Mesothelial cell of epicardium (in vitro differentiated cells): ENCODE data around the gene SSMEM1. TPM values are rescaled to one million over a fixed set of nuclear protein-coding genes. Genes with fewer than 3 reads are reported as not detected.

Experiments used
- DNase-seq, 2 experiments: peaks; one replicate each; pipeline ENCODE4 v3.0.0; 2021; ENCODE audit warnings: low spot score in 2 of 2; ENCODE audit not compliant: unreplicated experiment in 2 of 2
- H3K27ac Mint-ChIP-seq: 2 replicates; pipeline ENCODE4 v1.8.0; 2021; ENCODE audit warnings: mixed read lengths
- H3K27me3 Mint-ChIP-seq: 2 replicates; pipeline ENCODE4 v1.8.0; 2021; ENCODE audit warnings: low read depth, mixed read lengths
- H3K36me3 Mint-ChIP-seq: 2 replicates; pipeline ENCODE4 v1.8.0; 2021; ENCODE audit warnings: mixed read lengths
- H3K4me1 Mint-ChIP-seq: 2 replicates; pipeline ENCODE4 v1.8.0; 2021; ENCODE audit warnings: mixed read lengths
- H3K4me3 Mint-ChIP-seq: 2 replicates; pipeline ENCODE4 v1.8.0; 2021; ENCODE audit warnings: mild to moderate bottlenecking, moderate library complexity, mixed read lengths
- H3K9me3 Mint-ChIP-seq: 2 replicates; pipeline ENCODE4 v1.8.0; 2021; ENCODE audit warnings: mixed read lengths
- total RNA-seq: library from RNA; stranded (reverse); gene quantifications from 3 replicates; pipeline ENCODE4 v1.2.1, GENCODE V29; 2021
- TF ChIP-seq, protein P1 (sequence below): fragments of 200-600 bp; sonication (generic); IDR thresholded peaks from one replicate; pipeline ENCODE4 v1.5.0; 2021; ENCODE audit warnings: antibody characterized with exemption; ENCODE audit not compliant: unreplicated experiment

Gene SSMEM1
- not detected in 3 replicates for total RNA-seq

DNA sequence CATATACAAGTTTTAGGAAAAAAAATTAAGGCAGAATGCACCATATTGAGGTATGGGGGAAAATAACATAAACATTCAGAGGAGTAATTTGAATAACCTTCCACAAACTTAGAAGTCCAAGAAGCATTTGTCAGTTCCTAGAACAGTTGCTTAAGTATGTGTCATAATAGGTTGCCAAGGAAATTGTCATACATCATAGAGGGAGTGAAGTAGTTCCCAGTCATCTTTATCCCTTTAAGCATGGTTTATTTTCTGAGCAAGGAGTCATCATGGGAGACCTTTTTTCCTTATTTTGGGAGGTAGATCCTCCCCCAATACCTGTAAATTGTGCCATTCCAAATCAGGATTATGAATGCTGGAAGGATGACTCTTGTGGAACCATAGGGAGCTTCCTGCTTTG is at the start of gene SSMEM1:
Gene SSMEM1 (plus strand): TSS at position 219 of the 400 bp plus-strand sequence. CDS start 51 bp downstream, at position 270.
- no peak within 1 kb of the TSS for H3K4me3 Mint-ChIP-seq
- no peaks in the 10 kb centered on the region for H3K27me3 Mint-ChIP-seq
- H3K36me3 Mint-ChIP-seq, result peaks cover 6% of the 10 kb centered on the region
- DNase-seq, result no peak
- TF ChIP-seq, protein P1, sequence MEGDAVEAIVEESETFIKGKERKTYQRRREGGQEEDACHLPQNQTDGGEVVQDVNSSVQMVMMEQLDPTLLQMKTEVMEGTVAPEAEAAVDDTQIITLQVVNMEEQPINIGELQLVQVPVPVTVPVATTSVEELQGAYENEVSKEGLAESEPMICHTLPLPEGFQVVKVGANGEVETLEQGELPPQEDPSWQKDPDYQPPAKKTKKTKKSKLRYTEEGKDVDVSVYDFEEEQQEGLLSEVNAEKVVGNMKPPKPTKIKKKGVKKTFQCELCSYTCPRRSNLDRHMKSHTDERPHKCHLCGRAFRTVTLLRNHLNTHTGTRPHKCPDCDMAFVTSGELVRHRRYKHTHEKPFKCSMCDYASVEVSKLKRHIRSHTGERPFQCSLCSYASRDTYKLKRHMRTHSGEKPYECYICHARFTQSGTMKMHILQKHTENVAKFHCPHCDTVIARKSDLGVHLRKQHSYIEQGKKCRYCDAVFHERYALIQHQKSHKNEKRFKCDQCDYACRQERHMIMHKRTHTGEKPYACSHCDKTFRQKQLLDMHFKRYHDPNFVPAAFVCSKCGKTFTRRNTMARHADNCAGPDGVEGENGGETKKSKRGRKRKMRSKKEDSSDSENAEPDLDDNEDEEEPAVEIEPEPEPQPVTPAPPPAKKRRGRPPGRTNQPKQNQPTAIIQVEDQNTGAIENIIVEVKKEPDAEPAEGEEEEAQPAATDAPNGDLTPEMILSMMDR, result no peak
- H3K9me3 Mint-ChIP-seq, result peaks cover 3% of the 10 kb centered on the region
- peaks cover 42% of the 10 kb centered on the region for H3K4me1 Mint-ChIP-seq
- peak within 1 kb of the TSS; percentile 66 for H3K27ac Mint-ChIP-seq

DNA sequence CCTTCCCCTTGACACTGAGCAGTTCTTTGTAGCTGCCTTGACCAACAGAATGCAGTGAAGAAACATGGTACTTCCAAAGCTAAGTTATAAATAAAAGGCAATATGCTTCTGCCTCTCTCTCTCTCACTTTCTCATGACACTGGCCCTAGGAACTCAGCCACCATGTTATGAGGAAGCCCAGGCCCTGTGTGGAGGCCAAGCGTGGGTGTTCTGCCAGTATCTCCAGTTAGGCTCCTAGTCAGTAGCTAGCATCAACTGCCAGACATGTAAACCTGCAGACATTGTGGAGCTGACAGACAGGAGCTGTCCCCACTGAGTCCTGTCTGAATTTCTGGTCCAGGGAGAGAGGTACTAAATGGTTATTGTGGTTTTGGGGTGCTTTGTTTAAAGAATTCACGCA is 47.6 kb upstream of the SSMEM1 start:
- DNase-seq, result no peak
- H3K27ac Mint-ChIP-seq, result no peak overlapping the region
- H3K9me3 Mint-ChIP-seq, result peaks cover 15% of the 10 kb centered on the region
- no peaks in the 10 kb centered on the region for H3K4me1 Mint-ChIP-seq
- peaks cover 67% of the 10 kb centered on the region for H3K36me3 Mint-ChIP-seq
- TF ChIP-seq, protein P1, result no peak
- H3K4me3 Mint-ChIP-seq, result no peak overlapping the region
- H3K27me3 Mint-ChIP-seq, result no peaks in the 10 kb centered on the region

GRCh38 chr7:130160455-130160854 is 47.2 kb upstream of the SSMEM1 start:
- H3K27ac Mint-ChIP-seq, result no peak overlapping the region
- H3K4me1 Mint-ChIP-seq, result no peaks in the 10 kb centered on the region
- no peaks in the 10 kb centered on the region for H3K27me3 Mint-ChIP-seq
- no peak overlapping the region for H3K4me3 Mint-ChIP-seq
- H3K36me3 Mint-ChIP-seq, result peaks cover 68% of the 10 kb centered on the region
- DNase-seq, result no peak
- peaks cover 14% of the 10 kb centered on the region for H3K9me3 Mint-ChIP-seq
- TF ChIP-seq, protein P1, result no peak

DNA sequence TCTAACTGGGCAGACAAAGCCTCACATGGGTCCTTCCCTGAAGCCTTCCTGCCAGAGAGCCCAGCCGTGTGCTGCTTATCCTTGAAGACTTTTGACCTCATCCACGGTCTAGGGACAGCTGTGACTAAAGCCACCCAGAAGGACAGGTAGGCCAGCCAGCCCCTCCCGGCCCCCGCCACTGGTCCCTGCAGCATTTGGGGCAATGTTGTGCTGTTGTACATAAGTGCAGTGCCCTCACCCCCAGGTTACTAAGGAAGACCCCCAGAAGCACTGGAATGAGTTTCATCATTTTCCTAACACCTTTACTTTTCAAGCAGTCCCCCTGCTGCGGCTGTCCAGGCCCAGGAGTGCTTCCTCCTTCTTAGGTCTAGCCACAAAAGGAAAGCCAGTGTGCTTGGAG is 45.5 kb upstream of the SSMEM1 start:
- Mint-ChIP-seq H3K9me3 (peaks cover 12% of the 10 kb centered on the region), H3K4me1 (peaks cover 2% of the 10 kb centered on the region), H3K27me3 (no peaks in the 10 kb centered on the region), H3K4me3 (no peak overlapping the region), H3K27ac (no peak overlapping the region), H3K36me3 (peaks cover 59% of the 10 kb centered on the region)
- TF ChIP-seq, protein P1, result no peak
- no peak for DNase-seq

- Mint-ChIP-seq H3K36me3 (peaks cover 43% of the 10 kb centered on the region), H3K27me3 (no peaks in the 10 kb centered on the region), H3K4me3 (no peak overlapping the region), H3K4me1 (peaks cover 6% of the 10 kb centered on the region), H3K27ac (peak overlapping the region; percentile 81), H3K9me3 (no peaks in the 10 kb centered on the region)
- no peak for DNase-seq
- TF ChIP-seq, protein P1, result no peak
These were observed 33.3 kb upstream of the SSMEM1 start for GRCh38 chr7:130174237-130174959.

DNA sequence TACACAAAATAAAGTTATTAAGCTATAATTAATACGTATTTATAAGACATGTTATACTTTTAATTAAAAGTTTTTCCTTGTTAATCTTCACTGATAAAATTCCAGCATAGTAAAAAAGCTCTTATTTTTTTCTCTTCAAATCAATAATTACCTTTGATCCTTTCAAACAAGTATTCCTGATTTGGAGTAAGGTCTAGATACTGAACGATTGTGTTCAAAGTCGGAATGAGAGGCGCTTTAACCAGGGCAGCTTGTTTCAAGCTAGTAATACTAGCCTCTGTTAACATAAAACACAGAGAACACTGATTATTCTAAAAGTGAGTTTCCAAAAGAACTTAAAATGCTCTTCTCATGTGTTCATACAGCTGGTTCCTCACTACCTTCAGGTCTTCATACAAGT is 29.4 kb upstream of the SSMEM1 start:
- Mint-ChIP-seq H3K27me3 (no peaks in the 10 kb centered on the region), H3K36me3 (peaks cover 38% of the 10 kb centered on the region)

More for the DNA sequence above, 29.4 kb upstream of the SSMEM1 start:
- no peak for DNase-seq
- H3K4me1 Mint-ChIP-seq, result peaks cover 6% of the 10 kb centered on the region
- no peaks in the 10 kb centered on the region for H3K9me3 Mint-ChIP-seq
- H3K27ac Mint-ChIP-seq, result no peak overlapping the region
- no peak overlapping the region for H3K4me3 Mint-ChIP-seq
- TF ChIP-seq, protein P1, result no peak
